Measurements from ENCODE around the gene CNTFR. TPM values are rescaled to one million over a fixed set of nuclear protein-coding genes. Genes with fewer than 3 reads are reported as not detected.

The CNTFR gene
- total and polyA plus RNA-seq, 2 of the 8 experiments (the other 6 are each of a cell fraction or from before 2014, with no cell fraction given), result 1.2 to 4.2 TPM

DNA sequence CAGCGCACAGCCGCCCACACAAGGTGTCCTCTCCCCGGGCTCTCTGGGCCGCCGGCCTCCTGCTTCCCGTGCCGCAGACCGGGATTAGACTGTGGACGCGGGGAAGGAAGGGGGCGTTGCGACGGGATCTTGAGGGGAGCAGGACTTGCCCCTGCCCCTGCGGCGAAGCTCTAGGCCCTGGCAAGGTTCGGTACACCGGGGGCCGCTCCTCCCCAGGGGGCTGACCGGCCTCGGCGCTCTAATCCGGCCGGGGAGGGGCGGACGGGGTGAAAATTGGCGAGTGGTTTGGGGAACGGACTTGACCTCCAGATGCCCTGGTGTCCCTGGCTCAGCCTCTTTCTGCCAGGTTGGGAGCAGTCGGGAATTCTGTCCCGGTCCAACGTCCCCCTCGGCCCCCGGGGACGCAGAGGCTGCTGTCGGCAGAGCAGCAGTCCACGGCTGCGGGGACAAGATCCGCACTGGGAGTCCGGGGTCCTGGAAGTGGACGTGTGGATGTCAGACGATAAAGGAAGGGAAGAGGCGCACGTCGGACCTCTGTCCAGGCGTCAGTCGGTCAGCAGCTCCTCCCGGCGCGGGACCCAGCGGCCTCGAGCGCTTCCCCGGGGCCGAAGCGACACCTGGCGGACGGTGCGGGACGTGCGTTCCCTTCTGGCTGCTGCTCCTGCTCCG lies 1.9 kb upstream of the CNTFR start:
- Histone ChIP-seq H3K56ac (replicated peaks; ENCODE audit: insufficient read length, low read depth, low read length) (no peak overlapping the region), H4K8ac (ENCODE audit: extremely low read depth, insufficient read depth, low read length) (peak overlapping the region; percentile 28; the same call in 1 of the 2 replicates), H3K4ac (replicated peaks; ENCODE audit: insufficient read length, low read depth, low read length) (no peak overlapping the region), H3K9ac (replicated peaks in 1 of 4; ENCODE audit: extremely low read depth in 1 of 4, low read depth in 3 of 4, low read length in 3 of 4) (no peak overlapping the region), H2AFZ (ENCODE audit: low read length) (no peak overlapping the region), H2AK5ac (ENCODE audit: low read depth, low read length) (no peak overlapping the region), H2BK12ac (ENCODE audit: low read depth, low read length) (0 out of 2 replicates have a peak overlapping the region, but pooled peaks have one; percentile 60), H3K9me3 (ENCODE audit: insufficient read depth in 2 of 2, low read depth in 1 of 2, low read length in 1 of 2) (peaks cover 0 to 4% of the 10 kb centered on the region in 2 experiments; a peak in 1 of 4 replicates), H3K18ac (ENCODE audit: extremely low read depth, low read length) (no peak overlapping the region), H4K20me1 (replicated peaks in 1 of 2; ENCODE audit: control insufficient read depth in 1 of 2, insufficient read depth in 2 of 2, low read length in 2 of 2) (peaks cover 11 to 12% of the 10 kb centered on the region in 2 experiments), H3K4me3 (ENCODE audit: extremely low read depth in 1 of 4, insufficient read depth in 2 of 4, low read depth in 3 of 4, low read length in 4 of 4) (peak overlapping the region in 2 of 4 experiments; percentile 51 to 74; a peak in 4 of 8 replicates), H2BK5ac (ENCODE audit: low read depth, low read length) (no peak overlapping the region), H3K4me2 (ENCODE audit: insufficient read depth in 1 of 2, low read depth in 2 of 2, low read length in 2 of 2) (peak overlapping the region; percentile 76 to 85), H4K5ac (ENCODE audit: insufficient read length, low read depth, low read length) (no peak overlapping the region), H3K27me3 (replicated peaks in 1 of 4; ENCODE audit: control insufficient read depth in 3 of 4, extremely low read depth in 1 of 4, insufficient read depth in 3 of 4, low read length in 3 of 4) (peaks cover 67 to 80% (median 75%) of the 10 kb centered on the region in 4 experiments), H4K91ac (replicated peaks; ENCODE audit: insufficient read length, low read length) (no peak overlapping the region), H3K14ac (ENCODE audit: insufficient read length) (no peak overlapping the region), H3K79me2 (ENCODE audit: control insufficient read depth in 1 of 2, insufficient read depth in 2 of 2, low read length in 2 of 2) (no peaks in the 10 kb centered on the region), H2BK120ac (replicated peaks; ENCODE audit: low read depth, low read length) (no peak overlapping the region), H3K4me1 (replicated peaks in 1 of 4; ENCODE audit: control insufficient read depth in 3 of 4, insufficient read depth in 4 of 4, low read length in 3 of 4) (peaks cover 4 to 30% (median 16%) of the 10 kb centered on the region in 4 experiments), H3K79me1 (ENCODE audit: low read depth, low read length) (no peaks in the 10 kb centered on the region), H3K36me3 (ENCODE audit: control insufficient read depth in 2 of 4, insufficient read depth in 4 of 4, low read length in 3 of 4) (peaks cover 0 to 9% (median 0%) of the 10 kb centered on the region in 4 experiments; a peak in 1 of 8 replicates), H3K27ac (ENCODE audit: low read depth, low read length) (no peak overlapping the region), H3K23me2 (ENCODE audit: low read depth, low read length) (peaks cover 15% of the 10 kb centered on the region), H2BK15ac (ENCODE audit: low read length) (no peak overlapping the region), H3K23ac (ENCODE audit: insufficient read length) (no peak overlapping the region), H2BK20ac (ENCODE audit: low read length) (no peak overlapping the region)
- FAIRE-seq (no peak), DNase-seq (ENCODE audit: low read depth in 1 of 2, low spot score in 2 of 2) (peak in 1 of 2 experiments; percentile 98)
- ChIA-PET POLR2A (ENCODE audit: partially characterized antibody) (interaction anchor here (0.7 to 2.7 kb wide), 12 partner anchors 13 to 465 kb away, joined by 3 to 36 read pairs (median 4); partner anchors contain the start of gene DCAF12), CTCF (ENCODE audit: partially characterized antibody) (interaction anchor here (0.7 to 11.5 kb wide), 52 partner anchors 9 to 300 kb away, joined by 3 to 214 read pairs (median 6); partner anchors contain the start of genes ARID3C, RPP25L and SIGMAR1)
- WGBS, 2 experiments (ENCODE audit: extremely low coverage in 1 of 2, insufficient coverage in 1 of 2, insufficient read length in 1 of 2, insufficient replicate concordance in 2 of 2, low coverage in 1 of 2, low lambda C conversion rate in 2 of 2, missing lambda C conversion rate in 1 of 2), result 4% methylated on average over 48 of the region's 60 CpGs; no CpG with 5 or more reads in 1 of the 2 experiments
- TF ChIP-seq RAD21 (IDR thresholded peaks at IDR 0.05 in 1 of 2, conservative IDR thresholded peaks at IDR 0.05 in 1 of 2; ENCODE audit: low read depth in 2 of 2, low read length in 2 of 2) (peak; percentile 91 to 93), RBBP5 (IDR thresholded peaks at IDR 0.05; ENCODE audit: borderline replicate concordance, low read depth, low read length) (0 out of 2 replicates have a peak, but pooled peaks have one; percentile 19), YY1 (IDR thresholded peaks at IDR 0.05; ENCODE audit: low read depth, low read length) (no peak), CTBP2 (IDR thresholded peaks at IDR 0.05; ENCODE audit: borderline replicate concordance, insufficient read depth, insufficient read length, low read length) (peak; percentile 58), SIX5 (IDR thresholded peaks at IDR 0.05; ENCODE audit: low read depth, low read length) (no peak), MAFK (IDR thresholded peaks at IDR 0.05; ENCODE audit: low read depth, low read length) (no peak)
- TF ChIP-seq, protein P1, sequence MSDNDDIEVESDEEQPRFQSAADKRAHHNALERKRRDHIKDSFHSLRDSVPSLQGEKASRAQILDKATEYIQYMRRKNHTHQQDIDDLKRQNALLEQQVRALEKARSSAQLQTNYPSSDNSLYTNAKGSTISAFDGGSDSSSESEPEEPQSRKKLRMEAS (IDR thresholded peaks at IDR 0.05), result peak; percentile 52
- TF ChIP-seq, protein P2, sequence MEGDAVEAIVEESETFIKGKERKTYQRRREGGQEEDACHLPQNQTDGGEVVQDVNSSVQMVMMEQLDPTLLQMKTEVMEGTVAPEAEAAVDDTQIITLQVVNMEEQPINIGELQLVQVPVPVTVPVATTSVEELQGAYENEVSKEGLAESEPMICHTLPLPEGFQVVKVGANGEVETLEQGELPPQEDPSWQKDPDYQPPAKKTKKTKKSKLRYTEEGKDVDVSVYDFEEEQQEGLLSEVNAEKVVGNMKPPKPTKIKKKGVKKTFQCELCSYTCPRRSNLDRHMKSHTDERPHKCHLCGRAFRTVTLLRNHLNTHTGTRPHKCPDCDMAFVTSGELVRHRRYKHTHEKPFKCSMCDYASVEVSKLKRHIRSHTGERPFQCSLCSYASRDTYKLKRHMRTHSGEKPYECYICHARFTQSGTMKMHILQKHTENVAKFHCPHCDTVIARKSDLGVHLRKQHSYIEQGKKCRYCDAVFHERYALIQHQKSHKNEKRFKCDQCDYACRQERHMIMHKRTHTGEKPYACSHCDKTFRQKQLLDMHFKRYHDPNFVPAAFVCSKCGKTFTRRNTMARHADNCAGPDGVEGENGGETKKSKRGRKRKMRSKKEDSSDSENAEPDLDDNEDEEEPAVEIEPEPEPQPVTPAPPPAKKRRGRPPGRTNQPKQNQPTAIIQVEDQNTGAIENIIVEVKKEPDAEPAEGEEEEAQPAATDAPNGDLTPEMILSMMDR (IDR thresholded peaks at IDR 0.05; ENCODE audit: control extremely low read depth in 1 of 3, insufficient read depth in 1 of 3, low read depth in 1 of 3, low read length in 3 of 3), result peak; percentile 92 to 98 (median 96)

All from H1 (cell line).